ENCODE data around the gene ORC4.
A peak's percentile ranks its signal among the peaks of the same experiment; 100 is the strongest.

The ORC4 gene

GRCh38 chr2:147927053-147927588 lies 93.4 kb downstream of the ORC4 start:
- peak; percentile 4 for DNase-seq (ENCODE audit: low read depth)

GRCh38 chr2:147925886-147926285 lies 94.7 kb downstream of the ORC4 start:
- peak; percentile 15 for DNase-seq (ENCODE audit: low read depth)

GRCh38 chr2:147924647-147925046 lies 95.9 kb downstream of the ORC4 start:
- DNase-seq (ENCODE audit: low read depth): no peak

GRCh38 chr2:147923846-147924245 lies 96.7 kb downstream of the ORC4 start:
- no peak for DNase-seq (ENCODE audit: low read depth)

GRCh38 chr2:147917161-147917560 lies 103.4 kb downstream of the ORC4 start:
- DNase-seq (ENCODE audit: low read depth): no peak

- DNase-seq (ENCODE audit: low read depth): no peak
These were observed 103.8 kb downstream of the ORC4 start for GRCh38 chr2:147916723-147917122.

- DNase-seq (ENCODE audit: low read depth): no peak
These were observed 104.5 kb downstream of the ORC4 start for GRCh38 chr2:147916067-147916466.

GRCh38 chr2:147913701-147914480 lies 106.6 kb downstream of the ORC4 start:
- DNase-seq (ENCODE audit: low read depth): peak; percentile 17

GRCh38 chr2:147910990-147911473 lies 109.5 kb downstream of the ORC4 start:
- DNase-seq (ENCODE audit: low read depth): peak; percentile 73

GRCh38 chr2:147909178-147909577 lies 111.4 kb downstream of the ORC4 start:
- DNase-seq (ENCODE audit: low read depth): no peak

GRCh38 chr2:147904051-147904450 lies 116.5 kb downstream of the ORC4 start:
- no peak for DNase-seq (ENCODE audit: low read depth)

GRCh38 chr2:147888680-147889079 lies 131.9 kb downstream of the ORC4 start:
- DNase-seq (ENCODE audit: low read depth): no peak

GRCh38 chr2:147886136-147886535 lies 134.4 kb downstream of the ORC4 start:
- DNase-seq (ENCODE audit: low read depth): no peak

GRCh38 chr2:147884830-147885229 lies 135.7 kb downstream of the ORC4 start:
- DNase-seq (ENCODE audit: low read depth): no peak

GRCh38 chr2:147882631-147883030 lies 137.9 kb downstream of the ORC4 start:
- DNase-seq (ENCODE audit: low read depth): no peak
